HCT116 (cell line): Measurements from ENCODE around the gene AGAP1. TPM values are rescaled to one million over a fixed set of nuclear protein-coding genes. Genes with fewer than 3 reads are reported as not detected.

ENCODE experiments used
- ATAC-seq: fragments of 200-7000 bp; cut with Tn5 transposase; 2 replicates; pipeline ENCODE4 v1.9.1; 2020; ENCODE audit warnings: mild to moderate bottlenecking, moderate library complexity
- BruUV-seq: library from RNA; stranded (reverse); fragments of 400-500 nt; replicated peaks from 2 replicates; lab custom pipeline; 2021; lab: Mats Ljungman, UMichigan
- CTCF ChIA-PET: fragments of 300-600 bp; sonication (Branson Sonifier 250); formaldehyde crosslinking; loops from one replicate; lab custom pipeline; 2021; ENCODE audit warnings: antibody characterized with exemption; lab: Charles Lee
- POLR2A ChIA-PET: fragments of 300-600, 350-600 bp; sonication (Branson Sonifier 250); formaldehyde crosslinking; loops from one replicate; lab custom pipeline; 2021; ENCODE audit warnings: antibody characterized with exemption; lab: Charles Lee
- RAD21 ChIA-PET, 2 experiments: fragments of 300-600 bp; sonication (Branson Sonifier 250); formaldehyde crosslinking; loops; one replicate each; lab custom pipeline; 2023; ENCODE audit warnings: low total read pairs in 2 of 2; ENCODE audit not compliant: uncharacterized antibody in 2 of 2, unreplicated experiment in 2 of 2, low non-redundant PET in 1 of 2; lab: Charles Lee
- DNase-seq: peaks from one replicate; pipeline ENCODE4 v3.0.0-alpha.2; 2010; ENCODE audit warnings: low read depth, low spot score
- H2AFZ ChIP-seq: fragments of 200-600 bp; shearing (Covaris generic), sonication (generic); 2 replicates; pipeline ENCODE4 v1.6.1; 2017; ENCODE audit warnings: low read depth, mixed run types, mixed read lengths, antibody characterized with exemption, low read length; ENCODE audit not compliant: poor library complexity, severe bottlenecking
- H3K27ac ChIP-seq: 2 replicates; pipeline ENCODE4 v1.5.1; 2012; ENCODE audit warnings: low read depth, low read length
- H3K27me3 ChIP-seq: fragments of 200-600 bp; sonication (generic); 2 replicates; pipeline ENCODE4 v1.6.1; 2016; ENCODE audit warnings: mixed run types, low read length, mixed read lengths; ENCODE audit not compliant: insufficient read depth
- H3K36me3 ChIP-seq, 2 experiments: fragments of 200-500 bp in 1 of 2; fragments of 200-600 bp in 1 of 2; sonication (Bioruptor generic) in 1 of 2; sonication (generic) in 1 of 2; 2 replicates each; pipeline versions ENCODE4 v1.5.1 to v1.6.1; 2014 to 2016; ENCODE audit warnings: low read length in 2 of 2, inconsistent platforms in 1 of 2, mixed read lengths in 1 of 2, mixed run types in 1 of 2; ENCODE audit not compliant: insufficient read depth in 2 of 2, control insufficient read depth in 1 of 2
- H3K4me1 ChIP-seq, 2 experiments: fragments of 200-600 bp in 1 of 2; sonication (generic) in 1 of 2; 2 replicates each; pipeline versions ENCODE4 v1.5.1 to v1.6.1; 2012 to 2017; ENCODE audit warnings: low read length in 2 of 2, inconsistent platforms in 1 of 2, mild to moderate bottlenecking in 1 of 2, mixed read lengths in 1 of 2, mixed run types in 1 of 2, moderate library complexity in 1 of 2; ENCODE audit not compliant: insufficient read depth in 2 of 2, control insufficient read depth in 1 of 2
- H3K4me2 ChIP-seq: fragments of 200-600 bp; sonication (generic); 2 replicates; pipeline ENCODE4 v1.6.1; 2017; ENCODE audit warnings: mixed run types, low read length, mixed read lengths
- H3K4me3 ChIP-seq, 2 experiments: fragments of 200-600 bp in 1 of 2; sonication (generic) in 1 of 2; replicated peaks in 1 of 2; 2 replicates each; pipeline ENCODE4 v1.5.1; 2011 to 2016; ENCODE audit warnings: low read length in 2 of 2, control low read depth in 1 of 2, low read depth in 1 of 2, mild to moderate bottlenecking in 1 of 2, mixed read lengths in 1 of 2, mixed run types in 1 of 2
- H3K79me2 ChIP-seq: fragments of 200-600 bp; sonication (generic); 2 replicates; pipeline ENCODE4 v1.6.1; 2017; ENCODE audit warnings: mild to moderate bottlenecking, mixed run types, low read length, moderate library complexity, mixed read lengths; ENCODE audit not compliant: insufficient read depth
- H3K9ac ChIP-seq: fragments of 200-600 bp; sonication (generic); 2 replicates; pipeline ENCODE4 v1.6.1; 2016; ENCODE audit warnings: low read length, mixed read lengths
- H3K9me2 ChIP-seq: fragments of 200-600 bp; sonication (generic), shearing (Covaris generic); 2 replicates; pipeline ENCODE4 v1.6.1; 2017; ENCODE audit warnings: mixed run types, mild to moderate bottlenecking, moderate library complexity; ENCODE audit not compliant: insufficient read depth
- H3K9me3 ChIP-seq, 2 experiments: fragments of 200-500 bp in 1 of 2; fragments of 200-600 bp in 1 of 2; sonication (Bioruptor generic) in 1 of 2; sonication (generic) in 1 of 2; 2 replicates each; pipeline ENCODE4 v1.6.1; 2014 to 2017; ENCODE audit warnings: low read length in 2 of 2, mixed read lengths in 2 of 2, inconsistent platforms in 1 of 2, low read depth in 1 of 2, mild to moderate bottlenecking in 1 of 2, mixed run types in 1 of 2, moderate library complexity in 1 of 2; ENCODE audit not compliant: control insufficient read depth in 1 of 2, insufficient read depth in 1 of 2
- H4K20me1 ChIP-seq: fragments of 200-600 bp; sonication (generic), shearing (Covaris generic); 2 replicates; pipeline ENCODE4 v1.6.1; 2017; ENCODE audit warnings: mixed run types, mild to moderate bottlenecking, moderate library complexity; ENCODE audit not compliant: insufficient read depth
- CEBPB ChIP-seq: IDR thresholded peaks from 2 replicates; pipeline ENCODE4 v1.6.1; 2012; ENCODE audit warnings: low read depth
- CTCF ChIP-seq, 3 experiments: fragments of 200-600 bp in 1 of 3; sonication (generic) in 1 of 3; IDR thresholded peaks in 2 of 3; conservative IDR thresholded peaks in 1 of 3; 2 replicates each; pipeline ENCODE4 v1.5.1; 2012 to 2017; ENCODE audit warnings: low read depth in 2 of 3, low read length in 2 of 3, antibody characterized with exemption in 1 of 3, borderline replicate concordance in 1 of 3, control low read depth in 1 of 3, mild to moderate bottlenecking in 1 of 3, mixed read lengths in 1 of 3, mixed run types in 1 of 3, moderate library complexity in 1 of 3; ENCODE audit not compliant: insufficient read depth in 1 of 3
- EGR1 ChIP-seq: IDR thresholded peaks from 2 replicates; pipeline ENCODE4 v1.6.1; 2012; ENCODE audit warnings: low read depth
- EZH2 ChIP-seq: fragments of 200-600 bp; sonication (generic); IDR thresholded peaks from 2 replicates; pipeline ENCODE4 v1.6.1; 2017; ENCODE audit warnings: antibody characterized with exemption, mixed run types
- EZH2phosphoT487 ChIP-seq: fragments of 200-600 bp; IDR thresholded peaks from 2 replicates; pipeline ENCODE4 v1.6.1; 2018; ENCODE audit warnings: antibody characterized with exemption, borderline replicate concordance
- FOSL1 ChIP-seq: IDR thresholded peaks from 2 replicates; pipeline ENCODE4 v1.6.1; 2012; ENCODE audit warnings: low read depth
- POLR2A ChIP-seq: IDR thresholded peaks from 2 replicates; pipeline ENCODE4 v1.7.0; 2011; ENCODE audit warnings: borderline replicate concordance; ENCODE audit not compliant: insufficient read depth, insufficient read length; ENCODE audit errors: extremely low read depth
- RAD21 ChIP-seq: IDR thresholded peaks from 2 replicates; pipeline ENCODE4 v1.6.1; 2012; ENCODE audit warnings: low read depth, mild to moderate bottlenecking
- REST ChIP-seq: IDR thresholded peaks from 2 replicates; pipeline ENCODE4 v1.6.1; 2012; ENCODE audit warnings: low read depth
- SIN3A ChIP-seq: IDR thresholded peaks from 2 replicates; pipeline ENCODE4 v1.6.1; 2012; ENCODE audit warnings: low read depth
- SP1 ChIP-seq: IDR thresholded peaks from 2 replicates; pipeline ENCODE4 v1.6.1; 2012; ENCODE audit warnings: low read depth
- YY1 ChIP-seq: IDR thresholded peaks from 2 replicates; pipeline ENCODE4 v1.6.1; 2011; ENCODE audit warnings: low read length, low read depth, moderate library complexity, mild to moderate bottlenecking; ENCODE audit not compliant: insufficient replicate concordance; ENCODE audit errors: extremely low read depth
- ZBTB33 ChIP-seq: IDR thresholded peaks from 2 replicates; pipeline ENCODE4 v1.6.1; 2011; ENCODE audit warnings: mild to moderate bottlenecking, low read length, moderate library complexity; ENCODE audit not compliant: insufficient replicate concordance; ENCODE audit errors: extremely low read depth
- ZFX ChIP-seq: fragments of 450-650 bp; IDR thresholded peaks from 2 replicates; pipeline ENCODE4 v1.6.1; 2017
- ZNF274 ChIP-seq: fragments of 200-500 bp; sonication (Bioruptor generic); IDR thresholded peaks from 2 replicates; pipeline ENCODE4 v1.6.1; 2014; ENCODE audit warnings: mild to moderate bottlenecking, low read depth, low read length, inconsistent platforms
- intact Hi-C: fragments of 100-400 bp; cut with micrococcal nuclease; formaldehyde crosslinking; loops from 2 replicates; pipeline ENCODE4 v1.10.0; 2022
- total RNA-seq: library from RNA; stranded (reverse); gene quantifications from one replicate; pipeline ENCODE4 v1.2.1, GENCODE V29; 2021; ENCODE audit not compliant: unreplicated experiment

Gene AGAP1
- total RNA-seq, 1 experiment from 2014 or later, result 43.8 TPM

- TF ChIP-seq EZH2phosphoT487, result no peak
- no peak for TF ChIP-seq FOSL1
- no peak for TF ChIP-seq SP1
- no peak for TF ChIP-seq ZNF274
- TF ChIP-seq EGR1, result no peak
- TF ChIP-seq YY1, result no peak
- TF ChIP-seq POLR2A, result no peak
- no peak for TF ChIP-seq SIN3A
- TF ChIP-seq ZBTB33, result no peak
- TF ChIP-seq CEBPB, result no peak
- TF ChIP-seq ZFX, result no peak
- TF ChIP-seq EZH2, result no peak
- TF ChIP-seq REST, result no peak
- no peak for TF ChIP-seq RAD21
- TF ChIP-seq CTCF (IDR thresholded peaks at IDR 0.05 in 2 of 3, conservative IDR thresholded peaks at IDR 0.05 in 1 of 3; ENCODE audit: borderline replicate concordance in 1 of 3, insufficient read depth in 1 of 3, low read depth in 2 of 3, low read length in 2 of 3), result no peak
- no peak for DNase-seq
- ATAC-seq, result no peak
- H3K4me3 ChIP-seq, result no peak overlapping the region
- H3K9me3 ChIP-seq, result no peaks in the 10 kb centered on the region
- H3K4me2 ChIP-seq, result no peak overlapping the region
- ChIA-PET CTCF (no interaction called here), POLR2A (no interaction called here), RAD21 (no interaction called here)
- H2AFZ ChIP-seq, result no peak overlapping the region
- intact Hi-C loops, result no loop called here
- H4K20me1 ChIP-seq, result no peaks in the 10 kb centered on the region
- H3K27me3 ChIP-seq, result no peaks in the 10 kb centered on the region
- H3K4me1 ChIP-seq, result no peaks in the 10 kb centered on the region
- no peaks in the 10 kb centered on the region for H3K36me3 ChIP-seq
- no peaks in the 10 kb centered on the region for H3K9me2 ChIP-seq
- H3K9ac ChIP-seq, result no peak overlapping the region
- no peaks in the 10 kb centered on the region for H3K79me2 ChIP-seq
- H3K27ac ChIP-seq, result no peak overlapping the region
- BruUV-seq, result no TSS peak
These were observed 366.3 kb downstream of the AGAP1 start for GRCh38 chr2:235860111-235860510.
